Epidermal melanocyte (primary cell): ENCODE measurements around the gene HLA-F.

Experiments
- DNase-seq: peaks from one replicate; pipeline ENCODE4 v3.0.0; 2011; ENCODE audit warnings: low spot score; ENCODE audit not compliant: insufficient read length

HLA-F gene

DNA sequence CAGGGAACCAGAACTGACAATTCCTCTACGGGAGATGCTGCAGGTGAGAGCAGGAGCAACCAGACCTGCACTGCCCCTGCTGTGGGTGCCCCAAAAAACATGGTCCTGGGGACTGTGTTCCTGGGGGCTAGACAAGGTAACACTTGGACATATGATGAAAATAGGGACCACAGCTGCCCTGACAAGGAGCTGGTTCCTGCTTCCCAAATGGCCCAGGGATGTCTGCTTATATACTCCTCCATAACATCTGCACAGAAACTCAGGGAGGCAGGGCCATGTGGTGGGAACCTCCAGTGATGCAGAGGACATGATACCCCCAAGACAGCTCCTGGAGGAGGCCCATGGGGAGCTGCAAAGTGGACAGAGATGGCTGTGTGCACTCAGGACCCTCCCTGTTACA lies 19.8 kb downstream of the HLA-F start:
- DNase-seq, result no peak

DNA sequence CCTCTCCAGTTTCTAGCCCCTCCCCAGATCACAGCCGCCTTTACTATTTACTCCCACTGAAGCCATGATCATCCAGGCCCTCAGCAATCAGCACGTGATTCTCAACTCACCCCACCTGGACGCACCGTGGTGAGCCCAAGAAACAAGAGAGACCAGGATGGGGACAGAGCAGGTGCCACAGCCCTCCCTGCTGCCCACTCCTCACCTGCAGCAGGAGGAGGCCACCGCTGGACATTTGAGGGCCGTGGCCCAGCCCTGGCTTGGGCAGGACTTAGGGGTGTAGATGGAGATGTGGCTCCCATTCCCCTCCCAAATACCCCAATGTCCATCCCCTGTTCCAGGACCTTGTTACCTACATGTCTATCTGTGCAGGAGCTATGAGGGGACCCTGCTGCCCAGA lies 20.3 kb downstream of the HLA-F start:
- DNase-seq, result no peak

DNA sequence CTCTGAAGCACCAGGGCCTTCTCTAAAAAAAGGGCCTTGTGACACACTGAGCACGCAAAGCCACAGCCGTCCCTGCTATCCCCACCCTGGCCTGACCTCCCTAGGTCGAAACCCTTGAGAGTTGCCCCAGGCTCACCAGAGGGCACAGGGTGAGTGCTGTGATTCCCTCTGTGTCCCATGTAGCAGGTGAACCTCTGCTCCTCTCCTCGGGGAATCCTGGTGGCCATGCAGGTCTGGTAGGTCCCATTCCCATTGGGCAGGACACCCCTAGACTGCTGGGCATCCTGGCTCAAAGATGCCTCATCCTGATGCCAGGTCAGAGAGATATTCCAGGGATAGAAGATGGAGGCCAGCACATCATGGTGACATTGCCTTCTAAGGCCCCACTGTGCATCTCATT lies 20.9 kb downstream of the HLA-F start:
- no peak for DNase-seq

- DNase-seq, result no peak
Measured at GRCh38 chr6:29744621-29745020, 21.4 kb downstream of the HLA-F start.

- no peak for DNase-seq
Measured at GRCh38 chr6:29745386-29745785, 22.2 kb downstream of the HLA-F start.

DNA sequence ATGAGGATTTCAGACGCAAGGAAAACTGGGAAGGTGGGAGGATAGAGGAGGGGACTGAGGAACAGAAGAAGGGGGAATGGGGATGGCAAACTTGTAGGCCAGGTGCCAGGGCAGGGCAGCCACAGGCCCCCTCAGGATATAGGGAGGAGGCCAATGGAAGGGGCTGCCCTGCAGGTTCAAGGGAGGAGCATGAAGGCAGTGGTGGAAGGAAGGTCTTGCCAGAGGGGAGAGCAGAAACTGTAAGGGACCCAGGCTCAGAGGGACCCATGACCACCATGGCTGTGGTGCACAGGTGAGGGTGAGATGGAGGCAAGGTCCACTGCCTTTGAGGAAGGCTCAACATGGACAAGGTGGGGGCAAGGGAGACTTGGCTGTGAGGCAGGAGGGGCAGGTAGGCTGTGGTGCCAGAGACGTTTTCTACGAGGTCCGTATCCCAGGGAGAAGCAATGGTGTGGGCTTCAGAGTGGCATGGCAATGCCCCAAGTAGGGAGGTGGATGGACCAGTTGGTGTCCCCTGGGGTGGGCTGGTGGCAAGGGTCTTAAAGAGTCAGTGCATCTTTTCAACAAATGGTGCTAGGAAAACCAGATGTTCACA lies 22.7 kb downstream of the HLA-F start:
- no peak for DNase-seq

GRCh38 chr6:29746846-29747687 lies 23.8 kb downstream of the HLA-F start:
- DNase-seq, result no peak

DNA sequence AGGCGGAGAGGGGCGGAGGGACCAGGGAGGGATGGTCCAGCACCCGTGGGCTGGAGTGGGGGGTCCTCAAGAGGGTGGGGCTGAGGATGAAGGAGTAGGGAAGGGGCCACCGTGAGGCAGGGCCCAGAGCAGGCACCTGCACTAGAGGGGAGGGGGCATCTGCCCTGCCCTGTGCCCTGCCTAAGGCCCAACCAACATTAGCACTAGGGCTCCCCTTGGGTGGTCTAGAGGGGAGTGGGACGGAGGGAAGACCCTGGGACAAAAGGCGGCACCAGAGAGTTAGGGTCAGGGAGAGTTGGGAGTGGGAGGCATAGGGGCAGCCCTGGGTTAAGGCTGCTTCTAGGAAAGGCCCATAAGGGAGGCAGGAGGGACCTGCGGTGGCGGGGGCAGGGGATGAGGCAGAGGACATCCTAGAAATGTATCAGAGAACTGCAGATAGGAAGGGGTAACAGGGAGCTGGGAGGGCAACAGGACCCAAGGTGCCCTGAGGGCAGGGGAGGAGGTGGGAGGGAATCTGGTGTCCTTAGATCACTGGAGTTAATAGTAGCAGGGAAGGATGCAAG lies 24.5 kb downstream of the HLA-F start:
- DNase-seq, result no peak

DNA sequence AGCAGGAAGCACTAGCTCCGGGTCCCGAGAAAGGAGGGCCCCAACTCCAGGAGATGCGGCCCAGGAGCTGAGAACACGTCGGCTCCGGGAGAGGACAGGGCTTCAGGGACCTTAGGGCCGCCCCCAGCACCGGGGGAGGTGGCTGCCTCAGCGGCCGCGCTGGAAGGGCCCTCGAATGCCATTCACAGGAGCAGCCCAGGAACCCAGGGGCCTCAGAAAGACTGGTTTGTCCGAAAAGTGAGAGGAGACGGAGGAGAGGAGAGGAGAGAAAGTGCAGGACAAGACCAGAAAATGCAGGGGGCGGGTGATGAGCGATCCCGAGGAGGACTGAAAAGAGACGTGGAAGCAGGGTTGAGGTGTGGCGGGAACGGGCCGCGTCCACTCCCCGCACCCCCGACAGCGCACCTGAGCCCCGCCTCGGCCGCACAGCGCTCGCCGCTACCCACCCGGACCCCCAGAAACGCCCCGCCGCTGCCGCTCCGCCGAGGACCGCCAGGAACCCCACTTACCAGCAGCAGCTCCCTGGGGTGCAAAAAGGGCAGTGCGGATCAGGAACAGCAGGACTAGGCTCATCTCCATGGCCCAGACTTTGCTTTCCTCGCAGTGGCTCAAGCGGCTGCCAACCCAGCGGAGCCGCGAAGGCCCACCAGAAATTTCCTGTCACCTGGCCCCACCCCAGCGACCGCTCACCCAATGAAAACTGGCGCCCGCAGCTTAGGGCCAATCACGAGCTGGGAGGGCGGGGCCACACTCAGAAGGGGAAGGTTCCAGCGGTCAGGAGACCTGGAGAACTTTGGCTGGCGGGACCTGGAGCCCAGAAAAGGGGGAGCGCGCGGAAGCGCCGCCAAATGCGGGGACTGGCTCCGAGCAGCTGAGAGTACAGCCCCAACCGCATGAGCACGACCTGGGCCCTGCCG lies 25.4 kb downstream of the HLA-F start:
- peak; percentile 97 for DNase-seq

DNA sequence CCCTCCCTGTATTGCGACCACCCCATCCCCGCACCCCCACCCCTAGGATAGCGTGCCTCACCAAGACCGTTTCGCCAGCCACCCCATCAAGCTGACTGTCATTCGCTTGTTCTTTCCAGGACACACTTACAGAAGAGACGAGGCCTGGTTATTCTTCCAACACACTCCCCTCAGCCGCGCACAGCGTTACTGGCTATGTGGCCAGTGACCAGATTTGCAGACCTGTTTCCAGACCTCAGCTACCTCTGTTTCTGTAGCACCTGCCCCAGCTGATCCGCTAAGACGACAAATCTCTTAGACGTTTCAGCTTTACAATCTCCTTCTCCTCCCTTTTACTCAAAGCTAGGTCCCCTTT lies 26.1 kb downstream of the HLA-F start:
- no peak for DNase-seq

DNA sequence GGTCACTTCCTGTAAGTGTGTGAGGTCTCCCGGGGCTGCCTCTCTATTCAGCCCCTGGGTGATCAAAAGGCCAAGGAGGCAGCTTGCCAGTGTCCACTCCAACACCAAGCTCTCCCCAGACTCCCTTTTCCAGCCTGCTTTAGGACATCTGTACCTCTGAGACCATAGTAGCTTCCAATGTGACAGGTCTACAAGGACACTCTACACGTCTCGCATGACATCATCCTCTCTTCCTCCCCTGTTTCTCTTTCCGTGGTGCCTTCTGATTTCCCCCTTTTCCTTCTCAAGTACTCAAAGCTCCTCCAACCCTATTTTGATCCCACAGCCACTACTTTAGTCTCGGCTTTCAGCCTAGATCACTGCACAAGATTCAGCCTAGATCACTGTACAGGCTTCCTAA lies 26.4 kb downstream of the HLA-F start:
- no peak for DNase-seq

GRCh38 chr6:29750709-29751108 lies 27.5 kb downstream of the HLA-F start:
- no peak for DNase-seq

GRCh38 chr6:29751480-29751879 lies 28.2 kb downstream of the HLA-F start:
- no peak for DNase-seq

- peak; percentile 60 for DNase-seq
Measured at GRCh38 chr6:29752451-29753308, 29.4 kb downstream of the HLA-F start.

DNA sequence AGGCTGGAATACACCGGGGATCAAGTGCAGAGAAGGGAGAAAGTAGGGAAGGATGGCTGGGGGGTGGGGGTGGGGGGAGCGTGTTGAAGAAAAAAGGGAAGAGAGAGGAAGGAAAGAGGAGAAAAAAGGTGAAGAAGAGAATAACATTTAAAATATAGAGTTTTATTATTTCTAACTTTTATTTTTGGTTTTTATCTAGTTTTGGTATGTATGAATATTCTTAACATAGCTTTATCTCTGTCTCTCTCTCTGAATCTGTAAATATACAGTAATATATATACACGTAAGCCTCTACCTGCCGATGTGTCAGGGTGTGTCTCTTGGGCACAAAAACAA lies 30.0 kb downstream of the HLA-F start:
- no peak for DNase-seq

DNA sequence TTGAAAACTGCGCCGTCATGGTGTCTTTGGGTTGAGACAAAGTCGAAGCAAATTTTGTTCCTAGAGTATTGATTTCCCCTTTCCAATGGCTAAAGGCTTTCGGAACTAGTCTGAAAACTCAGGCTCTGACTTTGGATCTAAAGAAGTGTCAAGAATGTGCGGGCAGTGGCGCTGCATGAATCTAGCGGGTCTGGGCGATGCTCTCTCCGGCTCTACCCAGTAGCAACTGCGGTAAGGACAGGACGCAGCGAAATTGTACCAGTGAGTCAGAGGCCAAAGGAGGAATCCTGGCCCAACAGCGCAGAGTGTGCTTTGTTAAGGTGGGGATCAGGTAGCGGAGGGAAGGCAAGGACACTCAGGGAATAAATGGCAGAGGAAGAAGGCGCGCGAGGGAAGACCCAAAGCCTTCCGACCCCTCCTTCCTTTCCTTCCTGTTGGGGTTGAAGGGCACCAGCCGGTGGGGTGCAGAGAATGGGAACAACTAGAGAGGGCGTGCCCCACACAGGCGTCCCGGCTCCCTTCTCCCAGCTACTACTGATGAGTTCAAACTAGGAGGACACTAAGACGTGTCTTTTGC lies 32.1 kb downstream of the HLA-F start:
- no peak for DNase-seq

GRCh38 chr6:29757282-29757681 lies 34.0 kb downstream of the HLA-F start:
- no peak for DNase-seq

- no peak for DNase-seq
Measured at GRCh38 chr6:29757701-29758293, 34.6 kb downstream of the HLA-F start.

DNA sequence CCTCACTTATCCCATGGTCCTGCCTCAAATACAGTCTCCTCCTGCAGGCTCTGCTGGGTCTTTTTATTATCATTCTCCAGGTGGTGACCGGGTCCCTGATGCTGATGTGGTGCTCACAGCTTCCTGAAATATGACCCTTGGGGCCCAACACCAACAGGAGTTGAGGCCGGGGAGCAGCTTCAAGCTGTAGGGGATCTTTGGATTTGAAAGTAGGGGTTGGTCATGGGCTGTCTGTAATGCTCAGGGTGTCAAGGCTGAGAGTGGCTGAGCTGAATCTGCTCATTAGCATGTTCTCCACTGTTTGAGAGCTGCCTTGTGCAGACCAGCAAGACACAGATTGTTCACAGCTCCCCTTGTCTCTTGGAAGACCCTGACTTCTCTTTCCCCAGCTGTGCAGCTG lies 35.5 kb downstream of the HLA-F start:
- no peak for DNase-seq

- DNase-seq, result no peak
Measured at GRCh38 chr6:29759457-29759856, 36.2 kb downstream of the HLA-F start.
